ENCODE measurements around the gene PPP1R10. TPM values are rescaled to one million over a fixed set of nuclear protein-coding genes. Genes with fewer than 3 reads are reported as not detected.

Gene PPP1R10
- total and polyA plus RNA-seq, 11 donors = 9.4 to 44.9 (median 28.1) TPM

DNA sequence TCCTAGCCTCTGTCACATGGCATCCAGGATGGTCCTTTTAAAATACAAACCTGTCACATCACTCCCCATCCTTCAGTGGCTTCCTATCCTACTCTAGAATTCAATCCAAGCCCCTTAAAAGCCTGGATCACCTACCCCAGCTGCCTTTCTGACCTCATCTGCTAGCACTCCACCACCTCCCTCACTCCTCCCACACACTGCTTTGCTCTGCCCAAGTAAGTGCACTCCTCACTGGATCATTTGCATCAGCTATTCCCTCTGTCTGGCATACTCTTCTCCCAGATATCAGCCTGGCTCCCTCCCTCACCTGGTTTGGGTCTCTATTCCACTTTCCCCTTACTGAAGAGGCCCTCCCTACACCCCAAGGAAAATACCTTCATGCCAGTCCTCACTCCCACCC, 40.4 kb upstream of the PPP1R10 start:
- Histone ChIP-seq H3K9me3 (no peaks in the 10 kb centered on the region), H3K4me1 (peaks cover 0 to 6% (median 0%) of the 10 kb centered on the region in 12 donors), H3K4me3 (no peak overlapping the region), H3K36me3 (peaks cover 8 to 100% (median 100%) of the 10 kb centered on the region in 9 donors), H3K27ac (no peak overlapping the region), H3K27me3 (no peaks in the 10 kb centered on the region)
- DNase-seq (no peak), ATAC-seq (no peak)
- TF ChIP-seq, protein P1, sequence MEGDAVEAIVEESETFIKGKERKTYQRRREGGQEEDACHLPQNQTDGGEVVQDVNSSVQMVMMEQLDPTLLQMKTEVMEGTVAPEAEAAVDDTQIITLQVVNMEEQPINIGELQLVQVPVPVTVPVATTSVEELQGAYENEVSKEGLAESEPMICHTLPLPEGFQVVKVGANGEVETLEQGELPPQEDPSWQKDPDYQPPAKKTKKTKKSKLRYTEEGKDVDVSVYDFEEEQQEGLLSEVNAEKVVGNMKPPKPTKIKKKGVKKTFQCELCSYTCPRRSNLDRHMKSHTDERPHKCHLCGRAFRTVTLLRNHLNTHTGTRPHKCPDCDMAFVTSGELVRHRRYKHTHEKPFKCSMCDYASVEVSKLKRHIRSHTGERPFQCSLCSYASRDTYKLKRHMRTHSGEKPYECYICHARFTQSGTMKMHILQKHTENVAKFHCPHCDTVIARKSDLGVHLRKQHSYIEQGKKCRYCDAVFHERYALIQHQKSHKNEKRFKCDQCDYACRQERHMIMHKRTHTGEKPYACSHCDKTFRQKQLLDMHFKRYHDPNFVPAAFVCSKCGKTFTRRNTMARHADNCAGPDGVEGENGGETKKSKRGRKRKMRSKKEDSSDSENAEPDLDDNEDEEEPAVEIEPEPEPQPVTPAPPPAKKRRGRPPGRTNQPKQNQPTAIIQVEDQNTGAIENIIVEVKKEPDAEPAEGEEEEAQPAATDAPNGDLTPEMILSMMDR (IDR thresholded peaks at IDR 0.05) = no peak
- TF ChIP-seq POLR2A (IDR thresholded peaks at IDR 0.05) = no peak
- intact Hi-C loops (cut with DNase I) = no loop called here

DNA sequence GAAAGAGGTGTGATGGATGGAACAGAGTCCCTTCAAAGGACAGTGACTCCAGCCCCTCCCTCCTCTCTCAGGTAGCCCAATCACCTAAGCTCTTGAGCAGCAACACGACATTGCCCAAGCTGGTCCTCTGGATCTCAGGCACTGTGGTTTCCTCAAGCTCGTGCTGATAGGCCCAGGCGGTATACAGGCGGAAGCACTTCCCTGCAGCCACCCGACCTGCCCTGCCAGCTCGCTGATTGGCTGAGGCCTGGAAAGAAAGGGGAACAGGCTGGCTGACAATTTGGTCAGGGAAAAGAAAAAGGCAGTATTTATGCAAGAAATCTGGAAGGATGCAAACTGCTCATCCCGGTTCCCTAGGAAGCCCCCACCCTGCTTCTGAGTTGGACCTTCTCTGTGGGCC, 39.5 kb upstream of the PPP1R10 start:
- H3K27me3 ChIP-seq = no peaks in the 10 kb centered on the region
- DNase-seq (no peak), ATAC-seq (peak in 2 of 4 donors; percentile 25 to 37)
- intact Hi-C loops (cut with DNase I) = no loop called here
- peaks cover 0 to 6% (median 0%) of the 10 kb centered on the region in 12 donors for H3K4me1 ChIP-seq
- no peak overlapping the region for H3K4me3 ChIP-seq
- TF ChIP-seq, protein P1 (IDR thresholded peaks at IDR 0.05) = no peak
- TF ChIP-seq POLR2A (IDR thresholded peaks at IDR 0.05) = no peak
- H3K36me3 ChIP-seq = peaks cover 8 to 100% (median 100%) of the 10 kb centered on the region in 9 donors
- no peaks in the 10 kb centered on the region for H3K9me3 ChIP-seq
- WGBS, 4 donors = 68 to 88% (median 81%) methylated on average over 7 of the region's 7 CpGs
- no peak overlapping the region for H3K27ac ChIP-seq

DNA sequence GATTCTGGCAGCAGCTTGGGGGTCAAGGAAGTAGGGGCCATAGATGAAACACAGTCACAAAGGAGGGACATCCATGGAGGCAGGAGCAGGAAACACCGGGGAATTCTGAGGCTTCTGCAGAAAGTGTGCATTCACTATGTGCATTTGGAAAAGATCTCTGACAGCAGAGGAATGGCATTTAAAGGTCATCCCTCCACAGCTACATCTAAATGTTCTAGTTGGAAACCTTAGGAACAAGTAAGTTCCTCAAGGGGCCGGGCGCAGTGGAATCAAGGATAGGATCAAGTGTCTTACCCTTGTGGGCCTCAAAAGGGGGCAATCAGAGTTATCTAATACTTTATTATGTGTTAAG, 38.7 kb upstream of the PPP1R10 start:
- intact Hi-C loops (cut with DNase I) = no loop called here
- H3K4me1 ChIP-seq = peaks cover 0 to 6% (median 0%) of the 10 kb centered on the region in 12 donors
- no peak for ATAC-seq
- no peaks in the 10 kb centered on the region for H3K9me3 ChIP-seq
- H3K36me3 ChIP-seq = peaks cover 8 to 100% (median 100%) of the 10 kb centered on the region in 9 donors
- no peak overlapping the region for H3K27ac ChIP-seq
- H3K4me3 ChIP-seq = no peak overlapping the region
- no peaks in the 10 kb centered on the region for H3K27me3 ChIP-seq
- DNase-seq = no peak
- WGBS, 4 donors = 94 to 98% (median 95%) methylated on average over 3 of the region's 3 CpGs
- no peak for TF ChIP-seq POLR2A (IDR thresholded peaks at IDR 0.05)
- TF ChIP-seq, protein P1 (IDR thresholded peaks at IDR 0.05) = no peak

DNA sequence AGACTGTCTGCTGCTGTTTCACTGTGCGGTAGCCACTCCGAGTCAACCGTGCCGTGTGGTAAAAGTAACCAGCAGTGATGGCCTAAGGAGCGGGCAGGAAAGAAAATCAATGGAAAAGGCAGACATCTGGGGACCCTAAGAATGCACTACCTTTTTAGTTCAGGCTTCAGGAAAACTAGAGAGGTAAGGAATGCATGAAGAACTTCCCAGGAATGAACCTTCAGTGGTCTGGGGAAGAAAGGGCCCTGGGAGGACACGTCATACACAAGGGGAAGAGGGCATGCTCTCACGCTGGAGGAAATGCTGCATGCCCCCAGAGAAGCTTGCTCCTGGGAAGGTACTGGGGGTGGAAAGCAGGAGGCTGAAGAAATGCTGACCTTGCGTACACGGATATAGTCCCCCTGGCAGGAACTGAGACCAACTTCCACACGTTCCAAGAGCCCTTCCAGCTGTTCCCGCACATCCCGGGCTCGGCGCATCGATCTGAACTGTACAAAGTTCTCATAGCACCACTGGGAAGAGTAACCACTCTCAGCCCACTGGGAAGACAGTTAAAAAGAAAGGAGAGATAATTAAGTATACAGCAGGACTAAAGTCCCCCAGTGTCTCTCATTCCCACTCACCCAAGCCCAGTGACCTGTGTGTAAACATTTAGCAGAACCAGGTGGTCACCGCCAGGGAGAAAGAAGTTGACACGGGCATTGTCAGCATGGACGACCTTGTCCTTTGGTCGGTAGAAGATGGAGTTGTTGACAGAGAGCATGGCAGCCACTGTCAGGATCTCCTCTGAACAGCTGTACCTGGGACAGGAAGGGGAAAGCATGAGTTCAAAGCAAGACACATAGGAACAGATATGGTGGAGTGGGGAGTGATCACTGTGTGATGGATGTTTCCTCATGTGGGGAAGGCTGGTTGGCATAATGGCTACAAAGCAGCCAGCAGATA, 38.0 kb upstream of the PPP1R10 start:
- no peak overlapping the region for H3K27ac ChIP-seq
- H3K9me3 ChIP-seq = no peaks in the 10 kb centered on the region
- ATAC-seq (no peak), DNase-seq (no peak)
- peaks cover 8 to 100% (median 95%) of the 10 kb centered on the region in 9 donors for H3K36me3 ChIP-seq
- TF ChIP-seq POLR2A (IDR thresholded peaks at IDR 0.05) = no peak
- TF ChIP-seq, protein P1 (IDR thresholded peaks at IDR 0.05) = no peak
- no peak overlapping the region for H3K4me3 ChIP-seq
- H3K27me3 ChIP-seq = no peaks in the 10 kb centered on the region
- intact Hi-C loops (cut with DNase I) = no loop called here
- peaks cover 0 to 6% (median 0%) of the 10 kb centered on the region in 12 donors for H3K4me1 ChIP-seq
- 89 to 92% (median 89%) methylated on average over 19 of the region's 19 CpGs for WGBS, 4 donors

Data from heart left ventricle (tissue), 16 donors.